ENCODE measurements around the gene SPATS2.
"Not testable (repeated sequence)": the region's sequence is repeated elsewhere in the genome, so short reads cannot be mapped to it uniquely, and the experiment has no call there.

Gene SPATS2

GRCh38 chr12:49470986-49471385, 103.7 kb downstream of the SPATS2 start:
- no peak for DNase-seq (ENCODE audit: low read depth)

DNA sequence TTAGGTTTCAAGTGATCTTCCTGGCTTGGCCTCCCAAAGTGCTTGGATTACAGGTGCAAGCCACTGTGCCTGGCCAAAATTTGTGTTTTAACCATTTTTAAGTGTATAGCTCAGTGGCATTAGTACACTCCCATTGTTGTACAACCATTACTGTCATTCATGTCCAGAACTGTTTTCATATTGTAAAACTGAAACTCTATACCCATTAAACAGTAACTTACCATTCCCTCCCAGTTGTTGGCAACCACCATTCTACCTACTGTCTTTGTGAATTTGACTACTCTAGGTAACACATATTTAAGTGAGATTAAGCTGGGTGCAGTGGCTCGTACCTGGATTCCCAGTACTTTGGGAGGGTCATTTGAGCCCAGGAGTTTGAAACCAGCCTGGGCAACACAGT, 104.3 kb downstream of the SPATS2 start:
- no peak for DNase-seq (ENCODE audit: low read depth)

DNA sequence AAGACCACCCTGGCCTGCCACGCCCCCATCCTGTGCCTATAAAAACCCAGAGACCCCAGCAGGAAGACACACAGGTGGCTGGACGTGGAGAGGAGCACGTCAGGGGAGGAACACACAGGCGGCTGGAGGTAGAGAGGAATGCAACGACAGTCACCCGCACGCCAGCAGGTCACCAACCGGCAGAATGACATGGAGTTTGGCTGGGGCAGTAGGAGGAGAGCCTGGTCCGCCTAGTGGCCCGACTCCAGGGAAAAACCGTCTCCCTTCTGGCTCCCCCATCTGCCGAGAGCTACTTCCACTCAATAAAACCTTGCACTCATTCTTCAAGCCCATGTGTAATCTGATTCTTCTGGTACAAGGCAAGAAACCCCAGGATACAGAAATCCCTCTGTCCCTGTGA, 108.8 kb downstream of the SPATS2 start:
- no peak for DNase-seq (ENCODE audit: low read depth)

GRCh38 chr12:49478949-49479664, 111.8 kb downstream of the SPATS2 start:
- no peak for DNase-seq (ENCODE audit: low read depth)

DNA sequence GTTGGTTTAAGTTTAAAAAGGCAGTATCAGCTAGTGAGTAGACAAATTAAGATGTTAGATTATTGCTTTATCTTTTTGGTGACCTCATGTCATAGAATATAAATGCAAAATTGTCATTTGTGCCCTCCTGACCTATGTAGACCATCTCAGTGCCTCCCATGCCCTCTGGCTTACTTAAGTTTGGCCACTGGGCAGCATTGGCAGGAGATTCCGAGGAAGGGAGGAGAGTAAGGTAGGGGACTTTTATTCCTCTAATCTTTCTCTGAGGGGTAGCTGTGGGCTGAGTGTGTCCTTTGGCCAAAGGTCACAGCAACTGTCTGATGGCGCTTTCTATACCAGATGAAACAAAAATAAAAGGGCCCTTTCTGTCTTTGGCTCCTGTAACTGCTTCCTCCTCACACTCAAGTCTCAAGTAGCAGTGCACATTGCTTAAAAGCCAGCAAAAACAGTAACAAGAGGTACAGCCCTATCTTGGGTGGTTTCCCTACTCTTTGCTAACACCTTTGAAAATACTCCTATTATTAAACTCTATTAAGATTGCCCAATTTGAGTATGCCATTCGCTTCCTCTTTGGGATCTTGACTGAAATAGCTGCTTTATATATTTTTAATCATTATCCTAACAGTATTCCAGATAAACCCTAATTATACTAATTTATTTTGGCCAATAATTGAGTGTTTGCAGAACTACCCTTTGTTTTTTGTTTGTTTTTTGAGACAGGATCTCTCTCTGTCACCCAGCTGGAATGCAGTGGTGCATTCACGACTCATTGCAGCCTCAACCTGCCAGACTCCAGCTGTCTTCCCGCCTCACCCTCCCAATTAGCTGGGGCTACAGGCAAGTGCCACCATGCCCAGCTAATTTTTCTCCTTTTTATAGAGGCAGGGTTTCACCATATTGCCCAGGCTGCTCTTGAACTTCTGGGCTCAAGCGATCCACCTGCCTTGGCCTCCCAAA, 115.1 kb downstream of the SPATS2 start:
- DNase-seq (ENCODE audit: low read depth) = no peak

DNA sequence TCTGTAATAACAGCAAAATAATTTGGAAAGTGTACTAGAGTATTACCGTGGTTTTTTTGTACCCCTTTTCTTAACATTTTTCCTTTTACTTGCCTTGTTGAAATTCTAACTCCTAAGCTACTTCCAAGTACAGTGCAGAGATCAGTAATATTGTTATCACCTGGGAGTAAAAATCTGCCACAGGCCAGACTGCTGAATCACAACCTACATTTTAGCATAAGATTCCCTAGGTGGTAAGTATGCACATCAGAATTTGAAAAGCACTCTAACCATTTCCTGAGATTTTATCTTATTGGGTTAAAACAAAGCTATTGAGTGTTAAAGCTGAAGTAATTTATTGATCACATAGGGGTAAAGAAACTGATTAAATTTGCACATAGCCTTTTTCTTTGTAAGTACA, 116.4 kb downstream of the SPATS2 start:
- no peak for DNase-seq (ENCODE audit: low read depth)

- no peak for DNase-seq (ENCODE audit: low read depth)
These were observed 120.3 kb downstream of the SPATS2 start for GRCh38 chr12:49487605-49488004.

DNA sequence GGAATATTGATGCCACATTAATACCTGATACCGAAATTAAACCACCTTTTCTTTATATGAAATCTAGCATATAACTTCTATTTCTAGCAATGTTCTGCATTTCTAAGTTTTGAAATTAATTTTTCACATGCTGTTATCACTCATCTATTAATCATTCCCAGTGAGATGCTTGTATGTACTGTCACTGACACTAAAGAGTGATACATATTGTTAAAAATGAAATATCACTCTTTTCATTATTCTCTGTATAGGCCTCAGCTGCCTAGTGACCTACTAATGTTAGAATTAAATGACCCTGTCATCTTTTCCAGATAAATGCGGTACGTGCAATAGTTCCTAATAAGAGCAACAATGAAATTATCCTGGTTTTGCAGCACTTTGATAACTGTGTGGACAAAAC, 121.9 kb downstream of the SPATS2 start:
- no peak for DNase-seq (ENCODE audit: low read depth)

DNA sequence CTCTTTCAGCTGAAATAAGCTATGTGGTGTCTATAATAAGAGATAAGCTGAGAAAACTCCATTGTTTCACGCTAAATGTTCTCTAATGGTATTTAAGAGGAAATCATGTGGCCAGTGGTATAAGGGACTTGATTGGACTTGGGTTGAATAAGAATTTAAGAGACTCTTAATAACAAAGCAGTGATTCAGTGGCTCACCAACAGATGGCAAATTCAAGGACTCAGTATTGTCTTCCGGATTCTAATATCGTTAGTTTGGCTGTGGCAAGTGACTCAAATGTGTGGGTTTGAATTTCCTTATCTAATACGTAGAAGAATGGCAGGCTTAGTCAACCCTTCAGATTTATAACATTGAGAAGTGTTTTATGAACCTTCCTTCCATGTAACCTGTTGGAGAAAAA, 122.5 kb downstream of the SPATS2 start:
- no peak for DNase-seq (ENCODE audit: low read depth)

DNA sequence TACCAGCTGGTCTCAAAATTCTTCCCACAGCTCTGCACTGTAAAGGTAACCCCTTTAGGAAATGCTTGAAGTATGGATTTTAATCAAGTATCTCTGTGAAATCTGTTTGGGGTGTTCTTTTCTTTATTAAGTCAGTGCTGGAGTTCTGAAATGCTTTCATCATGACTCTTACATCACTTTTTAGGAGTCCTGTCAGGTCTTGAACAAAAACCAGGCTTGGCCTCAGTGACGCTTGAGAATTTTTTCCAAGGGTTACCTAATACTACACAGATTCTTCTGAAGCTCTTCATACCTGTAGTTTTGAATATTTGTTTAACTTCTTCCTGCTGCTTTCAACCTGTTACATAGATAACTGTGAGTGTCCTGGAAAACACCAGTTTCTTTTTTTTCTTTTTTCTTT, 124.6 kb downstream of the SPATS2 start:
- no peak for DNase-seq (ENCODE audit: low read depth)

DNA sequence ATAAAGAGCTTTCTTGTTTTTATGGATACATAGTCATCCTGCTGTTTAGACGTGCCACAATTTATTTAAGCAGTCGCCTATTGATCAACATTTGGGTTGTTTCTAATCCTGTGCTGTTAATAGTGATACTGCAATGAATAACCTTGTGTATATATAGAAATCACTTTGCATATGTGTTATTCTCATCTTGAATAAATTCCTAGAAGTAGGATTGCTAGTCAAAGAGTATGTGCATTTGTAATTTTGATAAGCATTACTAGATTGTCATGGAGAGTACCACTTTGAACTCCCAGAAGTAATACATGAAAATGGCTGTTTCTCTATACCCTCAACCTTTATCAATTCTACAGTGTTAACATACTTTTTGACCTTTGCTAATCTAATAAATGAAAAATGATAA, 126.6 kb downstream of the SPATS2 start:
- no peak for DNase-seq (ENCODE audit: low read depth)

GRCh38 chr12:49496417-49497360, 129.4 kb downstream of the SPATS2 start:
- DNase-seq (ENCODE audit: low read depth) = no peak

DNA sequence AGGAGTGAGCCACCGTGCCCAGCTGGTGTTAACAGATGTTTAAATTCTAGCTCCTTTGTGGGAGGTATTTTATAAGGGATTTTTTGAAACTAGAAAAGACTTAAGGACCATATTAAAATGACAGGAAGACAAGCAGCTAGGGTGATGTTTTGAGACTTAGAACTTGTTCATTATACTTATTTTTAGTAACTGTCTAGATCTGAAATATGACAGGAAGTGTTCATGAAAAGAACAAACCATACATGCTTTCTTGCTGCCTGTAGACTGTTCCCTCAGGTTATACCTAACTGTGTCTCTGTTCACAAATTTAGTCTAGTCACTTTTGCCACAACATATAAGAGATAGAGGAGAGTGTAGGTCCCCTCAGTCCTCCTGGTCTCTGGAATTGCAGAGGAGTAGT, 134.6 kb downstream of the SPATS2 start:
- no peak for DNase-seq (ENCODE audit: low read depth)

- DNase-seq (ENCODE audit: low read depth) = no peak
These were observed 135.3 kb downstream of the SPATS2 start for GRCh38 chr12:49502590-49502989.

DNA sequence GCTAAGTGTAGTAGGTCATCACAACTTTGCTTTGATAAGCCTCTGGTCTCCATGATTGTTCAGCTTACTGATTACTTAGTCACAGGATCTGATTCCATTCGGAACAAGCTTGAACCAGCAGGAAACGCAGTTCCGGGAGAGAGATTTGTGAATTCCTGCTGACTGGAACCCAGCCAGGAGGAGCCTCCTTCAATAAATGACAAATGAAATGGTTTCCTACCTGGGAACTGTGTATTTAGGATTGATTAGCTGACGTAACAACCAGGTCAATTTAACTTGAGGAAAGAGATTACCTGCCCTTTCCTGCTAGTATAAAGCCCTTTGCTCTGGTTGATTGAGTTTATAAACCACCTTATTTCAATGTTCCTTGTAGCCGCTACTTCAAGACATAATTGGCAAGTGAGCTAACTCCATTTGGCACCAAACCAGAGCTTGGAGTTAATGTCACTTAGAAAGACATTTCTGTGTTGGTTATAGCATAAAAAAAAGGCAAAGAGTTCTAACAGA, 136.5 kb downstream of the SPATS2 start:
- DNase-seq (ENCODE audit: low read depth) = no peak

DNA sequence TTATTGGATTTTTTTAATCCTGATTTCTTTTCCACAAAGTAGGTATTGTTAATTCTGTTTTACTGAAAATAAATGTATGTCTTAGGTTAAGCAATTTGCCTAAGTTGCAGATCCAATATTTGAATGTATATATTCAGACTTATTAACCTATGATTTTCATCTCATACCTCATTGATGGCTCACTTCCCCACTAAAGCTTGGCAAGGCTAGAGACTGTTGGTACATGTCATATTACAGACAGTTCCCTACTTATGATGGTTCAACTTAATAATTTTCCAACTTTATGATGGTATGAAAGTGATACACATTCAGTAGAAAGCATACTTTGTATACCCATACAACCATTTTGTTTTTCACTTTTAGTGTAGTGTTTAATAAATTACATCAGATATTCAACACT, 138.4 kb downstream of the SPATS2 start:
- DNase-seq (ENCODE audit: low read depth) = no peak

GRCh38 chr12:49507139-49507538, 139.9 kb downstream of the SPATS2 start:
- DNase-seq (ENCODE audit: low read depth) = no peak

- DNase-seq (ENCODE audit: low read depth) = not testable (repeated sequence)
These were observed 142.4 kb downstream of the SPATS2 start for GRCh38 chr12:49509681-49510080.

- no peak for DNase-seq (ENCODE audit: low read depth)
These were observed 144.1 kb downstream of the SPATS2 start for GRCh38 chr12:49511410-49511809.

- no peak for DNase-seq (ENCODE audit: low read depth)
These were observed 145.3 kb downstream of the SPATS2 start for GRCh38 chr12:49512546-49512945.

- no peak for DNase-seq (ENCODE audit: low read depth)
These were observed 148.0 kb downstream of the SPATS2 start for GRCh38 chr12:49515266-49515665.

All from activated T-helper 9 cell treated with anti-CD3 and anti-CD28 coated beads, Interleukin-2, amount 50 U/mL, for 16 hours (primary cell).